Measurements from ENCODE around the gene TMPRSS9. TPM values are rescaled to one million over a fixed set of nuclear protein-coding genes. Genes with fewer than 3 reads are reported as not detected.

TMPRSS9 gene
- total RNA-seq, 4 donors from 2014 or later, result 0.13 to 0.78 TPM; not detected in 2

DNA sequence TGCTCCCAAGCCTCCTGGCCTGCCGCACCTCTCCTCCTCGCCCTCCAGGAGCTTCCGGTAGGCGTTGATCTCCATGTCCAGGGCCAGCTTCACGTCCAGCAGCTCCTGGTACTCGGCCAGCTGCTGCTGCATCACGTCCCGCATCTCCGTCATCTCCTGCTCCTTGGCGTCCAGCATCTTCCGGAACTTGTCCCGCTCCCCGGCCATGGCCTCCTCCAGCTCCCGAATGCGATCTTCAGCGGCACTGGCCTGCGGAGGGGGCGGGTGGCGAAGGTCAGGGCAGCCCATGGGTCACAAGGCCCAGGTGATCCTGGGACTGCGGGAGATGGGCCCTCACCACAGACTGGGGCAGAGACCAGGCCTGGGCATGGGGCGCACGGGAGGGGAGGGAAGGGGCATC is 74.2 kb downstream of the TMPRSS9 start:
- Histone ChIP-seq H3K4me1 (no peaks in the 10 kb centered on the region), H3K4me3 (replicated peaks in 1 of 3) (no peak overlapping the region), H3K27ac (no peak overlapping the region), H3K36me3 (peaks cover 0 to 31% of the 10 kb centered on the region in 2 donors), H3K9me3 (no peaks in the 10 kb centered on the region), H3K27me3 (no peaks in the 10 kb centered on the region)
- DNase-seq, result no peak
- intact Hi-C loops (cut with DNase I), result no loop called here
- WGBS, 2 donors, result 97 to 98% methylated on average over 19 to 20 of the region's 22 CpGs
- no peak for TF ChIP-seq POLR2A (IDR thresholded peaks at IDR 0.05)
- TF ChIP-seq, protein P1, sequence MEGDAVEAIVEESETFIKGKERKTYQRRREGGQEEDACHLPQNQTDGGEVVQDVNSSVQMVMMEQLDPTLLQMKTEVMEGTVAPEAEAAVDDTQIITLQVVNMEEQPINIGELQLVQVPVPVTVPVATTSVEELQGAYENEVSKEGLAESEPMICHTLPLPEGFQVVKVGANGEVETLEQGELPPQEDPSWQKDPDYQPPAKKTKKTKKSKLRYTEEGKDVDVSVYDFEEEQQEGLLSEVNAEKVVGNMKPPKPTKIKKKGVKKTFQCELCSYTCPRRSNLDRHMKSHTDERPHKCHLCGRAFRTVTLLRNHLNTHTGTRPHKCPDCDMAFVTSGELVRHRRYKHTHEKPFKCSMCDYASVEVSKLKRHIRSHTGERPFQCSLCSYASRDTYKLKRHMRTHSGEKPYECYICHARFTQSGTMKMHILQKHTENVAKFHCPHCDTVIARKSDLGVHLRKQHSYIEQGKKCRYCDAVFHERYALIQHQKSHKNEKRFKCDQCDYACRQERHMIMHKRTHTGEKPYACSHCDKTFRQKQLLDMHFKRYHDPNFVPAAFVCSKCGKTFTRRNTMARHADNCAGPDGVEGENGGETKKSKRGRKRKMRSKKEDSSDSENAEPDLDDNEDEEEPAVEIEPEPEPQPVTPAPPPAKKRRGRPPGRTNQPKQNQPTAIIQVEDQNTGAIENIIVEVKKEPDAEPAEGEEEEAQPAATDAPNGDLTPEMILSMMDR (IDR thresholded peaks at IDR 0.05), result no peak

DNA sequence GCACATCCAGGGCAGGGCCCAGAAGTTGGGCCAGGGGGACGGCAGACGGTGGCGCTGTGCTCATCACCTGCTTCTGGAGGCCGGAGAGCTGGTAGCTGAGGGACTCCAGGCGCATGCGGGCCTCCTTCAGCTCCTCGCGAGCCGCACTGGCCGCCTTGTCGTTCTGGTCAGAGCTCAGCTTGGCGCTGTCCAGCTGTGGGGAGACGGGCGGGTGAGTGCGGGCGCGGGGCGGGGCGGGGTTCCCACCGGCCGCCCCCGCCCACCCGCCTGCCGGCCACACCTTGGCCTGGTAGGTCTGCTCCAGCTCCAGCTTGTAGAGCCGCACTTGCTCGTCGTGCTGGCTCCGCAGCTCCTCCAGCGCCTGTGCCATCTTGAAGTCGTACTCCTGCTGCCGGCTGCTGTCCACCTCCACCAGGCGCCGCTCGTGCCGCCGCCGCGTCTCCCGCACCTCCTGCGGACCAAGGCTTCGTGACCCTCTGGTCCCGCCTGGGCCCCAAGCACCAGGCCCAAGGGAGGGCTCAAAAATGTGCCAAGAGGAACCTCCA is 74.7 kb downstream of the TMPRSS9 start:
- 96 to 97% methylated on average over 20 to 28 of the region's 42 CpGs for WGBS, 2 donors
- H3K9me3 ChIP-seq, result no peaks in the 10 kb centered on the region
- intact Hi-C loops (cut with DNase I), result no loop called here
- no peak overlapping the region for H3K27ac ChIP-seq
- TF ChIP-seq POLR2A (IDR thresholded peaks at IDR 0.05), result no peak
- TF ChIP-seq, protein P1 (IDR thresholded peaks at IDR 0.05), result no peak
- H3K4me3 ChIP-seq (replicated peaks in 1 of 3), result no peak overlapping the region
- DNase-seq, result no peak
- peaks cover 0 to 31% of the 10 kb centered on the region in 2 donors for H3K36me3 ChIP-seq
- H3K4me1 ChIP-seq, result no peaks in the 10 kb centered on the region
- H3K27me3 ChIP-seq, result no peaks in the 10 kb centered on the region

DNA sequence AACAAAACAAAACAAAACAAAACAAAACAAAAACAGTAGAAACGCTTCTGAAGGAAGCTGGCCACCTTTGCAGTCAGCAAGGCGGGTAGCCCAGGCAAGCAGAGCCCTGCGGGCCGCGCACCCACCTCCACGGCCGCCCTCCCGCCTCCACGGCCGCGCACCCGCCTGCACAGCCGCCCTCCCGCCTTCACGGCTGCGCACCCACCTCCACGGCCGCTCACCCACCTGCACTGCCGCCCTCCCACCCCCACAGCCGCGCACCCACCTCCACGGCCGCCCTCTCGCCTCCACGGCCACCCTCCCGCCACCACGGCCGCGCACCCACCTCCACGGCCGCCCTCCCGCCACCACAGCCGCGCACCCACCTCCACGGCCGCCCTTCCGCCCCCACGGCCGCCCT is 76.3 kb downstream of the TMPRSS9 start:
- DNase-seq, result no peak
- Histone ChIP-seq H3K9me3 (no peaks in the 10 kb centered on the region), H3K4me3 (replicated peaks in 1 of 3) (no peak overlapping the region), H3K27me3 (no peaks in the 10 kb centered on the region), H3K36me3 (peaks cover 0 to 24% of the 10 kb centered on the region in 2 donors), H3K4me1 (no peaks in the 10 kb centered on the region), H3K27ac (no peak overlapping the region)
- TF ChIP-seq, protein P1 (IDR thresholded peaks at IDR 0.05), result no peak
- TF ChIP-seq POLR2A (IDR thresholded peaks at IDR 0.05), result no peak
- intact Hi-C loops (cut with DNase I), result no loop called here
- 96% methylated on average over 39 of the region's 39 CpGs for WGBS, 2 donors

DNA sequence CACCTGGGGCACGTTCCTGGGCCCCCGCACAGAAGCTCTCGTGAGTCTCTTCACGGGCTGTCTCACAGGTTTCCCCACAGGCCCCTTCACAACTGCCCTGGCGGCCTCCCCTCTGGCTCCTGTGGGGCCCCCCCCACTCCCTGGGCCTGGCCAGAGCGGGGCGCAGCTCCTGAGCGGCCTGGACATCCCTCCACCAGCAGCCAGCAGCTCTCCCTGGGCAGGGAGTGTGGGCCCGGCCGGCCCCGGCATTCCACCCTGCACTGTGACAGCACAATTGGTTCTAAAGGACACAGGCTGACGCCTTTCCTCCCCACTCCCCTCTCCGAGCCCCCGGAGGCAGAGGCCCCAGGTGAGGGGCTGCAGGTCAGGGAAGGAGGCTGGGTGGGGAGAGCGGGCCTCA is 76.9 kb downstream of the TMPRSS9 start:
- peaks cover 0 to 21% of the 10 kb centered on the region in 2 donors for H3K36me3 ChIP-seq
- H3K27ac ChIP-seq, result no peak overlapping the region
- no peaks in the 10 kb centered on the region for H3K4me1 ChIP-seq
- H3K9me3 ChIP-seq, result no peaks in the 10 kb centered on the region
- H3K4me3 ChIP-seq (replicated peaks in 1 of 3), result no peak overlapping the region
- no peak for DNase-seq
- TF ChIP-seq, protein P1 (IDR thresholded peaks at IDR 0.05), result no peak
- TF ChIP-seq POLR2A (IDR thresholded peaks at IDR 0.05), result no peak
- H3K27me3 ChIP-seq, result no peaks in the 10 kb centered on the region
- 92 to 99% methylated on average over 11 to 14 of the region's 15 CpGs for WGBS, 2 donors
- intact Hi-C loops (cut with DNase I), result no loop called here

DNA sequence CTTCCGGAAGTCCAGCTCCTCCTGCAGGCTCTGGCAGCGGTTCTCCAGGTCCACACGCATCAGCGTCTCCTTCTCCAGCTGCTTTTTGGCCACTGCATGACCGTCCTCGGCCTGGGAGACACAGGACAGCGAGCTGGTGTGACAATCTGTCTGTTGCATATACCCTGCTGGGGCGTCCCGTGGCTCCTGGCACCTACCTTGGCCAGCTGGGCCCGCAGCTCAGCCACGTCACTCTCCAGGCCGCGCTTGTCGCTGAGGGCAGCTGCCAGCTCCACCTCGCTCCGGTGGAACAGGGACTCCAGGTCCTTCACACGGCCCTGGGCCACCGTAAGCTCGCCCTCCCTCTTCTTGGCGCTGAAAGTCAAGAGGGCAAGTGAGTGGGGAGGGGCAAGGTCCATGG is 78.1 kb downstream of the TMPRSS9 start:
- WGBS, 2 donors, result 93 to 95% methylated on average over 15 to 18 of the region's 20 CpGs
- Histone ChIP-seq H3K36me3 (peaks cover 0 to 21% of the 10 kb centered on the region in 2 donors), H3K27me3 (no peaks in the 10 kb centered on the region), H3K27ac (no peak overlapping the region), H3K9me3 (no peaks in the 10 kb centered on the region), H3K4me1 (no peaks in the 10 kb centered on the region), H3K4me3 (replicated peaks in 1 of 3) (no peak overlapping the region)
- DNase-seq, result no peak
- TF ChIP-seq, protein P1 (IDR thresholded peaks at IDR 0.05), result no peak
- TF ChIP-seq POLR2A (IDR thresholded peaks at IDR 0.05), result no peak
- intact Hi-C loops (cut with DNase I), result no loop called here

Measured in thyroid gland (tissue), 4 donors.